Mesodermal cell (in vitro differentiated cells): ENCODE data around the gene TCF7L1.
"Not testable (repeated sequence)": the region's sequence is repeated elsewhere in the genome, so short reads cannot be mapped to it uniquely, and the experiment has no call there.

ENCODE experiments used
- H3K27ac ChIP-seq: 2 replicates; pipeline ENCODE4 v1.7.0; 2013; ENCODE audit warnings: mild to moderate bottlenecking, low read depth, low read length, moderate library complexity; ENCODE audit not compliant: severe bottlenecking
- H3K36me3 ChIP-seq: 2 replicates; pipeline ENCODE4 v1.7.1; 2013; ENCODE audit warnings: mild to moderate bottlenecking, low read length, moderate library complexity; ENCODE audit not compliant: control insufficient read depth, insufficient read depth
- H3K4me1 ChIP-seq: one replicate; pipeline ENCODE4 v1.7.1; 2013; ENCODE audit warnings: mild to moderate bottlenecking, low read length; ENCODE audit not compliant: insufficient read depth, control insufficient read depth, poor library complexity, severe bottlenecking
- H3K4me3 ChIP-seq: 2 replicates; pipeline ENCODE4 v1.7.0; 2013; ENCODE audit warnings: low read length, control low read depth, mild to moderate bottlenecking; ENCODE audit not compliant: insufficient read depth, poor library complexity, severe bottlenecking; ENCODE audit errors: extremely low read depth
- H3K9me3 ChIP-seq: 2 replicates; pipeline ENCODE4 v1.7.1; 2013; ENCODE audit warnings: mild to moderate bottlenecking, low read length, moderate library complexity; ENCODE audit not compliant: control insufficient read depth
- WGBS, 2 experiments: methylation state at CpG; one replicate each; pipeline ENCODE4 v1.1.5; 2013; ENCODE audit warnings: missing lambda C conversion rate in 2 of 2; ENCODE audit not compliant: insufficient coverage in 2 of 2; 5-methylcytosine and 5-hydroxymethylcytosine counted together

TCF7L1 gene

GRCh38 chr2:85110991-85111560 lies 22.1 kb upstream of the TCF7L1 start:
- 84 to 100% methylated on average over 2 to 3 of the region's 3 CpGs for WGBS, 2 experiments
- Histone ChIP-seq H3K4me1 (no peaks in the 10 kb centered on the region), H3K36me3 (no peaks in the 10 kb centered on the region), H3K27ac (no peak overlapping the region), H3K4me3 (no peak overlapping the region), H3K9me3 (no peaks in the 10 kb centered on the region)

- Histone ChIP-seq H3K36me3 (no peaks in the 10 kb centered on the region), H3K4me1 (no peaks in the 10 kb centered on the region), H3K9me3 (no peaks in the 10 kb centered on the region), H3K27ac (no peak overlapping the region), H3K4me3 (no peak overlapping the region)
- 82 to 89% methylated on average over 3 of the region's 3 CpGs for WGBS, 2 experiments
Observed at GRCh38 chr2:85111819-85112281, 21.3 kb upstream of the TCF7L1 start.

- 41 to 42% methylated on average over 2 of the region's 2 CpGs for WGBS, 2 experiments
- Histone ChIP-seq H3K36me3 (no peaks in the 10 kb centered on the region), H3K4me1 (no peaks in the 10 kb centered on the region), H3K4me3 (no peak overlapping the region), H3K9me3 (no peaks in the 10 kb centered on the region), H3K27ac (no peak overlapping the region)
Observed at GRCh38 chr2:85112906-85113625, 20.1 kb upstream of the TCF7L1 start.

GRCh38 chr2:85114586-85115330 lies 18.4 kb upstream of the TCF7L1 start:
- WGBS, 2 experiments: 80 to 83% methylated on average over 1 of the region's 2 CpGs
- no peaks in the 10 kb centered on the region for H3K9me3 ChIP-seq
- H3K4me3 ChIP-seq: no peak overlapping the region
- no peaks in the 10 kb centered on the region for H3K4me1 ChIP-seq
- no peak overlapping the region for H3K27ac ChIP-seq
- no peaks in the 10 kb centered on the region for H3K36me3 ChIP-seq

- no peaks in the 10 kb centered on the region for H3K9me3 ChIP-seq
- no peaks in the 10 kb centered on the region for H3K4me1 ChIP-seq
- WGBS, 2 experiments: 100% methylated on average over 1 of the region's 3 CpGs; no CpG with 5 or more reads in 1 of the 2 experiments
- H3K4me3 ChIP-seq: no peak overlapping the region
- H3K36me3 ChIP-seq: no peaks in the 10 kb centered on the region
- H3K27ac ChIP-seq: no peak overlapping the region
Observed at GRCh38 chr2:85116207-85116606, 17.0 kb upstream of the TCF7L1 start.

GRCh38 chr2:85119900-85120299 lies 13.3 kb upstream of the TCF7L1 start:
- Histone ChIP-seq H3K27ac (no peak overlapping the region), H3K4me1 (no peaks in the 10 kb centered on the region), H3K9me3 (no peaks in the 10 kb centered on the region), H3K36me3 (no peaks in the 10 kb centered on the region), H3K4me3 (no peak overlapping the region)

GRCh38 chr2:85120363-85120762 lies 12.8 kb upstream of the TCF7L1 start:
- H3K4me3 ChIP-seq: no peak overlapping the region
- no CpG with 5 or more reads among the region's 1 CpG for WGBS, 2 experiments
- H3K4me1 ChIP-seq: no peaks in the 10 kb centered on the region
- no peaks in the 10 kb centered on the region for H3K36me3 ChIP-seq
- no peaks in the 10 kb centered on the region for H3K9me3 ChIP-seq
- no peak overlapping the region for H3K27ac ChIP-seq

- not testable (repeated sequence) for H3K4me1 ChIP-seq, H3K27ac ChIP-seq, H3K4me3 ChIP-seq, H3K36me3 ChIP-seq, H3K9me3 ChIP-seq
- 100% methylated on average over 1 to 4 of the region's 5 CpGs for WGBS, 2 experiments
Observed at GRCh38 chr2:85126462-85126861, 6.7 kb upstream of the TCF7L1 start.

- Histone ChIP-seq H3K4me3 (no peak overlapping the region), H3K27ac (no peak overlapping the region), H3K9me3 (no peaks in the 10 kb centered on the region), H3K4me1 (no peaks in the 10 kb centered on the region), H3K36me3 (no peaks in the 10 kb centered on the region)
- 50 to 75% methylated on average over 1 to 2 of the region's 3 CpGs for WGBS, 2 experiments
Observed at GRCh38 chr2:85129861-85130260, 3.3 kb upstream of the TCF7L1 start.

GRCh38 chr2:85130407-85130806 lies 2.8 kb upstream of the TCF7L1 start:
- Histone ChIP-seq H3K36me3 (no peaks in the 10 kb centered on the region), H3K4me3 (no peak overlapping the region), H3K4me1 (peaks cover 4% of the 10 kb centered on the region), H3K9me3 (no peaks in the 10 kb centered on the region), H3K27ac (no peak overlapping the region)
- no CpG with 5 or more reads among the region's 2 CpGs for WGBS, 2 experiments

- WGBS, 2 experiments: 39 to 53% methylated on average over 5 of the region's 7 CpGs
- H3K9me3 ChIP-seq: no peaks in the 10 kb centered on the region
- peaks cover 10% of the 10 kb centered on the region for H3K4me1 ChIP-seq
- H3K36me3 ChIP-seq: peaks cover under 1% of the 10 kb centered on the region
- H3K4me3 ChIP-seq: no peak overlapping the region
- no peak overlapping the region for H3K27ac ChIP-seq
Observed at GRCh38 chr2:85131116-85131515, 2.1 kb upstream of the TCF7L1 start.
